Activated T-cell treated with anti-CD3 and anti-CD28 coated beads, Interleukin-2, amount 50 U/mL, for 72 hours (primary cell): ENCODE measurements around the gene YY1. TPM values are rescaled to one million over a fixed set of nuclear protein-coding genes. Genes with fewer than 3 reads are reported as not detected.

Source experiments
- ATAC-seq, 2 donors: fragments of 150-1000 bp; cut with Tn5 transposase; replicated peaks in 1 of 2; 2 replicates each; pipeline ENCODE4 v1.10.0; 2021; ENCODE audit warnings: moderate library complexity in 2 of 2, mild to moderate bottlenecking in 1 of 2
- DNase-seq, 2 donors: peaks; one replicate each; pipeline ENCODE4 v3.0.0; 2021 to 2022; ENCODE audit warnings: mixed read lengths in 1 of 2
- H3K27ac Mint-ChIP-seq: one replicate; pipeline ENCODE4 v1.8.0; 2022; ENCODE audit warnings: mild to moderate bottlenecking, moderate library complexity, mixed read lengths
- H3K27me3 Mint-ChIP-seq: one replicate; pipeline ENCODE4 v1.8.0; 2022; ENCODE audit warnings: low read depth, mixed read lengths
- H3K36me3 Mint-ChIP-seq, 2 donors: one replicate each; pipeline ENCODE4 v1.8.0; 2022; ENCODE audit warnings: mixed read lengths in 2 of 2, mild to moderate bottlenecking in 1 of 2; ENCODE audit not compliant: insufficient read depth in 2 of 2
- H3K4me1 Mint-ChIP-seq: one replicate; pipeline ENCODE4 v1.8.0; 2022; ENCODE audit warnings: low read depth, mixed read lengths
- H3K4me3 Mint-ChIP-seq, 2 donors: one replicate each; pipeline ENCODE4 v1.8.0; 2022; ENCODE audit warnings: mild to moderate bottlenecking in 2 of 2, mixed read lengths in 2 of 2, moderate library complexity in 2 of 2
- H3K9me3 Mint-ChIP-seq, 2 donors: one replicate each; pipeline ENCODE4 v1.8.0; 2022; ENCODE audit warnings: mixed read lengths in 2 of 2
- total RNA-seq, 2 donors: library from RNA; stranded (reverse); gene quantifications; one replicate each; pipeline ENCODE4 v1.2.3, GENCODE V29; 2022

Gene YY1
- 10 to 100 TPM; 93.0 to 99.8 TPM for total RNA-seq

GRCh38 chr14:100238419-100239210 is at the start of gene YY1:
YY1 (plus strand) TSS chr14:100239144; CDS start chr14:100239245, 101 bp downstream.
- peaks cover 66% of the 10 kb centered on the region for H3K4me1 Mint-ChIP-seq
- H3K27ac Mint-ChIP-seq = peak within 1 kb of the TSS; percentile 74
- ATAC-seq (peak; percentile 87 to 88), DNase-seq (peak; percentile 100)
- H3K4me3 Mint-ChIP-seq = peak within 1 kb of the TSS; percentile 94 to 96
- H3K27me3 Mint-ChIP-seq = no peaks in the 10 kb centered on the region
- H3K36me3 Mint-ChIP-seq = peaks cover 18 to 23% of the 10 kb centered on the region in 2 donors
- H3K9me3 Mint-ChIP-seq = no peaks in the 10 kb centered on the region

DNA sequence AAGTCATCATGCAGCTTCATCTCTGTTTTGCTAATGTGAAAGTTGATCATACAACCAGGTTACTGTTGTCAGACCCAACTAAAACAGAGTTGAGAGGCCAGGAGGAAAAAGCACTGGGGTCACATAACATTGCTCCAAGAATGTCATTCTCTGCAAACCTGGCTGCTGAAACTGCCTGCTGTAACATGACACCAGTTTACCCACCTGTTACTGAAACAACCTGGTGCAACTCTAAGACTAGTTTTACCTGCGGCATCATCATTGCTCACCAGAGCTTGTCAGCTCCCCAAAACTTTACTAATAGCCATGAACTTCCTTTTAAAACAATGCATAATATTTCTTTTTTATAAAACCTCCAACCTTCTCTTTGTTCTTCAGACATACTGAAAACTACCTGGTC is 48.8 kb upstream of the YY1 start:
- Mint-ChIP-seq H3K27ac (no peak overlapping the region), H3K4me3 (no peak overlapping the region), H3K36me3 (no peaks in the 10 kb centered on the region), H3K9me3 (no peaks in the 10 kb centered on the region), H3K27me3 (no peaks in the 10 kb centered on the region), H3K4me1 (peaks cover 11% of the 10 kb centered on the region)
- no peak for DNase-seq
- ATAC-seq = no peak

- Mint-ChIP-seq H3K36me3 (no peaks in the 10 kb centered on the region), H3K27me3 (no peaks in the 10 kb centered on the region), H3K27ac (peak overlapping the region; percentile 54), H3K4me3 (peak overlapping the region; percentile 18 to 80), H3K4me1 (peaks cover 11% of the 10 kb centered on the region), H3K9me3 (no peaks in the 10 kb centered on the region)
- ATAC-seq = no peak
- DNase-seq = no peak
Measured at GRCh38 chr14:100191584-100192249, 47.2 kb upstream of the YY1 start.

DNA sequence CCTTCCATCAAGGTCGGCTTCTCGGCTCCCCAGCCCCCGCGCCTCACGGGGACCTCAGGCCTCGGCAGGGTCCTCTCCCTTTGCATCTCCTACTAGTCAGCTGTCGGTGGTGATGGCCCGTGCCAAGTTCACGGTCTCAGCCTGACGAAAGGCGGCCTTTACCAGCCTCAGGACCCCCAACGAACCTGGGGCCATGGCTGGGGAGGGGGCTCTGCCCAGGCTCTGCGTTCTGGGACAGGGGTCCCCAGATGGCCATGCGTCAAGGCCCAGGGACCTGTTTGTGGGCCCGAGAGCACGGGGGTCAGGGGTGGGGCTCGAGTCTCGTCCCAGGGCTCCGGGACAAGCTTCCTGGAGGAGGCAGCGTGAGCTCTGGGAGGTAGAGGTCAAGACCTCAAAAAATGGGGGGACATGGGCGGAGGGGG is 46.7 kb upstream of the YY1 start:
- no peak for ATAC-seq
- Mint-ChIP-seq H3K27ac (peak overlapping the region; percentile 74), H3K27me3 (no peaks in the 10 kb centered on the region), H3K9me3 (no peaks in the 10 kb centered on the region), H3K36me3 (no peaks in the 10 kb centered on the region), H3K4me1 (peaks cover 11% of the 10 kb centered on the region), H3K4me3 (peak overlapping the region; percentile 80 to 81)
- DNase-seq = peak; percentile 12 to 19

- peak overlapping the region; percentile 80 to 81 for H3K4me3 Mint-ChIP-seq
- H3K9me3 Mint-ChIP-seq = no peaks in the 10 kb centered on the region
- peak overlapping the region; percentile 93 for H3K27ac Mint-ChIP-seq
- ATAC-seq (peak; percentile 99), DNase-seq (peak; percentile 100)
- peaks cover 11% of the 10 kb centered on the region for H3K4me1 Mint-ChIP-seq
- H3K27me3 Mint-ChIP-seq = no peaks in the 10 kb centered on the region
- H3K36me3 Mint-ChIP-seq = no peaks in the 10 kb centered on the region
Measured at GRCh38 chr14:100192672-100193416, 46.1 kb upstream of the YY1 start.

GRCh38 chr14:100193417-100194357 is 45.3 kb upstream of the YY1 start:
- peak overlapping the region; percentile 80 to 81 for H3K4me3 Mint-ChIP-seq
- no peaks in the 10 kb centered on the region for H3K36me3 Mint-ChIP-seq
- peak; percentile 22 to 28 for DNase-seq
- H3K9me3 Mint-ChIP-seq = no peaks in the 10 kb centered on the region
- peak in 1 of 2 donors; percentile 19 for ATAC-seq
- H3K4me1 Mint-ChIP-seq = peaks cover 11% of the 10 kb centered on the region
- no peaks in the 10 kb centered on the region for H3K27me3 Mint-ChIP-seq
- H3K27ac Mint-ChIP-seq = peak overlapping the region; percentile 93

- H3K9me3 Mint-ChIP-seq = no peaks in the 10 kb centered on the region
- H3K27ac Mint-ChIP-seq = no peak overlapping the region
- H3K36me3 Mint-ChIP-seq = no peaks in the 10 kb centered on the region
- H3K27me3 Mint-ChIP-seq = no peaks in the 10 kb centered on the region
- no peak overlapping the region for H3K4me3 Mint-ChIP-seq
- no peak for DNase-seq
- no peak for ATAC-seq
- H3K4me1 Mint-ChIP-seq = no peaks in the 10 kb centered on the region
Measured at GRCh38 chr14:100199240-100199860, 39.6 kb upstream of the YY1 start.

- no peaks in the 10 kb centered on the region for H3K4me1 Mint-ChIP-seq
- H3K36me3 Mint-ChIP-seq = no peaks in the 10 kb centered on the region
- DNase-seq (no peak), ATAC-seq (no peak)
- no peak overlapping the region for H3K4me3 Mint-ChIP-seq
- H3K9me3 Mint-ChIP-seq = no peaks in the 10 kb centered on the region
- no peaks in the 10 kb centered on the region for H3K27me3 Mint-ChIP-seq
- no peak overlapping the region for H3K27ac Mint-ChIP-seq
Measured at GRCh38 chr14:100200311-100200710, 38.6 kb upstream of the YY1 start.

- no peak for DNase-seq
- H3K27me3 Mint-ChIP-seq = no peaks in the 10 kb centered on the region
- H3K4me1 Mint-ChIP-seq = no peaks in the 10 kb centered on the region
- no peak overlapping the region for H3K27ac Mint-ChIP-seq
- no peak overlapping the region for H3K4me3 Mint-ChIP-seq
- H3K36me3 Mint-ChIP-seq = no peaks in the 10 kb centered on the region
- H3K9me3 Mint-ChIP-seq = no peaks in the 10 kb centered on the region
- no peak for ATAC-seq
Measured at GRCh38 chr14:100201701-100202100, 37.2 kb upstream of the YY1 start.

DNA sequence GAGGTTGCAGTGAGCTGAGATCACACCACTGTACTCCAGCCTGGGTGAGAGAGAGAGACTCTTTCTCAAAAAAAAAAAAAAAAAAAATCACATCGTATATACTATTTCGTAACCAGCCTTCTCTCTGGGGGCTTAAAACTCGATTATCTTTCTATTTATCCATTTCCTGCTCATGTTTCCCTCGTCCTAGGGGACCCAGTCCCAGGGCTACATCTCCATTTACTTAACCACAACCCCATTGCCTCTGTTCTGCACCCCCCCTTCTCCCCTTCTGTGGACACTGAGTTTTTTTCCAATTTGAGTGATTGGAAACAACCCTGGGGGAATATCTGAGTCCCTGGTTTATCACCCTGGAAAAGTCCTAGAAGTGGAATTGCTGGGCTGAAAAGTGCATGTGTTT is 36.2 kb upstream of the YY1 start:
- Mint-ChIP-seq H3K36me3 (no peaks in the 10 kb centered on the region), H3K27ac (no peak overlapping the region), H3K4me3 (no peak overlapping the region), H3K9me3 (no peaks in the 10 kb centered on the region), H3K4me1 (no peaks in the 10 kb centered on the region), H3K27me3 (no peaks in the 10 kb centered on the region)
- ATAC-seq (no peak), DNase-seq (no peak)

GRCh38 chr14:100203146-100203545 is 35.8 kb upstream of the YY1 start:
- Mint-ChIP-seq H3K36me3 (no peaks in the 10 kb centered on the region), H3K4me1 (no peaks in the 10 kb centered on the region), H3K9me3 (no peaks in the 10 kb centered on the region), H3K4me3 (no peak overlapping the region), H3K27me3 (no peaks in the 10 kb centered on the region), H3K27ac (no peak overlapping the region)
- no peak for ATAC-seq
- no peak for DNase-seq
